Mesendoderm (in vitro differentiated cells): Measurements from ENCODE around the gene CNTNAP1.
A peak's percentile ranks its signal among the peaks of the same experiment; 100 is the strongest.

Experiments
- DNase-seq: peaks from one replicate; pipeline ENCODE4 v3.0.0; 2013
- H2AK5ac ChIP-seq: 2 replicates; pipeline ENCODE4 v1.6.1; 2013; ENCODE audit warnings: low read length, inconsistent platforms
- H2BK120ac ChIP-seq: 2 replicates; pipeline ENCODE4 v1.6.1; 2013; ENCODE audit warnings: low read depth, mild to moderate bottlenecking, low read length, moderate library complexity, mixed read lengths
- H2BK15ac ChIP-seq: replicated peaks from 2 replicates; pipeline ENCODE4 v1.6.1; 2013; ENCODE audit warnings: low read depth, mild to moderate bottlenecking, moderate library complexity
- H2BK5ac ChIP-seq: 2 replicates; pipeline ENCODE4 v1.6.1; 2013; ENCODE audit warnings: low read length, inconsistent platforms
- H3K18ac ChIP-seq: 2 replicates; pipeline ENCODE4 v1.6.1; 2013; ENCODE audit warnings: mild to moderate bottlenecking, low read length, mixed read lengths
- H3K23ac ChIP-seq: one replicate; pipeline ENCODE4 v1.6.1; 2013; ENCODE audit warnings: low read length
- H3K27ac ChIP-seq: 2 replicates; pipeline ENCODE4 v1.5.1; 2013; ENCODE audit warnings: low read depth, mild to moderate bottlenecking, inconsistent platforms, low read length, moderate library complexity
- H3K27me3 ChIP-seq: 2 replicates; pipeline ENCODE4 v1.6.1; 2013; ENCODE audit warnings: low read length, control low read depth, mild to moderate bottlenecking, inconsistent platforms; ENCODE audit not compliant: insufficient read depth, poor library complexity
- H3K36me3 ChIP-seq: 2 replicates; pipeline ENCODE4 v1.6.1; 2013; ENCODE audit warnings: low read length, inconsistent platforms; ENCODE audit not compliant: control insufficient read depth, insufficient read depth
- H3K4ac ChIP-seq: one replicate; pipeline ENCODE4 v1.6.1; 2013; ENCODE audit warnings: low read depth, mild to moderate bottlenecking, low read length, moderate library complexity
- H3K4me1 ChIP-seq: 2 replicates; pipeline ENCODE4 v1.6.1; 2013; ENCODE audit warnings: low read depth, low read length, inconsistent platforms; ENCODE audit not compliant: control insufficient read depth
- H3K4me2 ChIP-seq: 2 replicates; pipeline ENCODE4 v1.6.1; 2013; ENCODE audit warnings: low read length
- H3K4me3 ChIP-seq: 2 replicates; pipeline ENCODE4 v1.5.1; 2013; ENCODE audit warnings: mild to moderate bottlenecking, low read length
- H3K56ac ChIP-seq: one replicate; pipeline ENCODE4 v1.6.1; 2013; ENCODE audit warnings: low read length
- H3K79me1 ChIP-seq: 2 replicates; pipeline ENCODE4 v1.6.1; 2013; ENCODE audit warnings: low read length, inconsistent platforms
- H3K79me2 ChIP-seq: 2 replicates; pipeline ENCODE4 v1.6.1; 2013; ENCODE audit warnings: mild to moderate bottlenecking, low read length; ENCODE audit not compliant: control insufficient read depth, insufficient read depth
- H3K9ac ChIP-seq: 2 replicates; pipeline ENCODE4 v1.6.1; 2013; ENCODE audit warnings: low read length, inconsistent platforms
- H4K5ac ChIP-seq: one replicate; pipeline ENCODE4 v1.6.1; 2013; ENCODE audit warnings: low read length
- H4K8ac ChIP-seq: one replicate; pipeline ENCODE4 v1.6.1; 2013; ENCODE audit warnings: low read depth, mild to moderate bottlenecking, control low read depth, low read length, moderate library complexity
- whole genome bisulfite sequencing: extraction: QIAGEN DNeasy Blood & Tissue Kit; methylation state at CpG from one replicate; pipeline ENCODE4 v1.1.7; 2013; ENCODE audit warnings: low lambda C conversion rate, missing lambda C conversion rate; ENCODE audit not compliant: insufficient coverage; ENCODE audit errors: extremely low coverage; 5-methylcytosine and 5-hydroxymethylcytosine counted together

The CNTNAP1 gene

GRCh38 chr17:42680331-42680808, 2.0 kb upstream of the CNTNAP1 start:
- no peaks in the 10 kb centered on the region for H3K36me3 ChIP-seq
- peak overlapping the region; percentile 81 for H3K4me2 ChIP-seq
- no peak overlapping the region for H2BK120ac ChIP-seq
- peak overlapping the region; percentile 80 for H3K9ac ChIP-seq
- H3K4me3 ChIP-seq: no peak overlapping the region
- no peak overlapping the region for H2AK5ac ChIP-seq
- H2BK15ac ChIP-seq: no peak overlapping the region
- no peak overlapping the region for H3K4ac ChIP-seq
- peaks cover 4% of the 10 kb centered on the region for H3K27me3 ChIP-seq
- no CpG with 5 or more reads among the region's 20 CpGs for WGBS
- H2BK5ac ChIP-seq: no peak overlapping the region
- H3K79me2 ChIP-seq: no peaks in the 10 kb centered on the region
- H3K18ac ChIP-seq: no peak overlapping the region
- H3K4me1 ChIP-seq: peaks cover 18% of the 10 kb centered on the region
- no peaks in the 10 kb centered on the region for H3K79me1 ChIP-seq
- H3K27ac ChIP-seq: no peak overlapping the region
- H3K23ac ChIP-seq: no peak overlapping the region
- H4K8ac ChIP-seq: no peak overlapping the region
- H4K5ac ChIP-seq: no peak overlapping the region
- peak; percentile 37 for DNase-seq
- peak overlapping the region; percentile 87 for H3K56ac ChIP-seq

GRCh38 chr17:42682722-42683403, 532 bp downstream of the CNTNAP1 start:
- no peaks in the 10 kb centered on the region for H3K79me2 ChIP-seq
- peak overlapping the region; percentile 17 for H3K4me3 ChIP-seq
- H4K8ac ChIP-seq: no peak overlapping the region
- no peaks in the 10 kb centered on the region for H3K79me1 ChIP-seq
- no peak overlapping the region for H2AK5ac ChIP-seq
- H3K36me3 ChIP-seq: no peaks in the 10 kb centered on the region
- no peak overlapping the region for H2BK15ac ChIP-seq
- H3K18ac ChIP-seq: peak overlapping the region; percentile 25
- H3K4ac ChIP-seq: no peak overlapping the region
- H3K56ac ChIP-seq: peak overlapping the region; percentile 79
- H3K4me2 ChIP-seq: peak overlapping the region; percentile 33
- H3K4me1 ChIP-seq: peaks cover 11% of the 10 kb centered on the region
- no peak overlapping the region for H3K23ac ChIP-seq
- peak; percentile 71 for DNase-seq
- H3K27me3 ChIP-seq: peaks cover 4% of the 10 kb centered on the region
- no peak overlapping the region for H2BK5ac ChIP-seq
- peak overlapping the region; percentile 28 for H3K27ac ChIP-seq
- no CpG with 5 or more reads among the region's 34 CpGs for WGBS
- no peak overlapping the region for H2BK120ac ChIP-seq
- no peak overlapping the region for H4K5ac ChIP-seq
- peak overlapping the region; percentile 37 for H3K9ac ChIP-seq

GRCh38 chr17:42683407-42684034, 1.2 kb downstream of the CNTNAP1 start:
- Histone ChIP-seq H3K4me1 (peaks cover 10% of the 10 kb centered on the region), H3K18ac (no peak overlapping the region), H2BK5ac (no peak overlapping the region), H2AK5ac (peak overlapping the region; percentile 41), H3K56ac (peak overlapping the region; percentile 0), H3K27ac (no peak overlapping the region), H3K4ac (no peak overlapping the region), H3K79me1 (no peaks in the 10 kb centered on the region), H2BK15ac (no peak overlapping the region), H4K8ac (no peak overlapping the region), H3K4me2 (peak overlapping the region; percentile 17), H3K36me3 (no peaks in the 10 kb centered on the region), H3K23ac (peak overlapping the region; percentile 48), H4K5ac (no peak overlapping the region), H3K27me3 (peaks cover 4% of the 10 kb centered on the region), H3K4me3 (no peak overlapping the region), H3K79me2 (no peaks in the 10 kb centered on the region), H2BK120ac (no peak overlapping the region), H3K9ac (peak overlapping the region; percentile 37)
- WGBS: no CpG with 5 or more reads among the region's 25 CpGs
- DNase-seq: peak; percentile 46

GRCh38 chr17:42684929-42685556, 2.7 kb downstream of the CNTNAP1 start:
- no peak overlapping the region for H3K56ac ChIP-seq
- WGBS: no CpG with 5 or more reads among the region's 50 CpGs
- peaks cover 4% of the 10 kb centered on the region for H3K27me3 ChIP-seq
- no peak overlapping the region for H2BK15ac ChIP-seq
- H3K9ac ChIP-seq: no peak overlapping the region
- no peak overlapping the region for H3K4ac ChIP-seq
- no peak overlapping the region for H3K27ac ChIP-seq
- H4K5ac ChIP-seq: no peak overlapping the region
- no peak overlapping the region for H3K4me3 ChIP-seq
- H2BK120ac ChIP-seq: no peak overlapping the region
- no peak overlapping the region for H3K23ac ChIP-seq
- H3K79me1 ChIP-seq: no peaks in the 10 kb centered on the region
- no peak overlapping the region for H4K8ac ChIP-seq
- H3K36me3 ChIP-seq: no peaks in the 10 kb centered on the region
- no peak for DNase-seq
- no peaks in the 10 kb centered on the region for H3K79me2 ChIP-seq
- H2AK5ac ChIP-seq: no peak overlapping the region
- H3K18ac ChIP-seq: no peak overlapping the region
- H3K4me1 ChIP-seq: peaks cover 5% of the 10 kb centered on the region
- no peak overlapping the region for H3K4me2 ChIP-seq
- H2BK5ac ChIP-seq: no peak overlapping the region

- no peak overlapping the region for H3K9ac ChIP-seq
- DNase-seq: no peak
- H3K4me2 ChIP-seq: no peak overlapping the region
- no peak overlapping the region for H4K5ac ChIP-seq
- WGBS: no CpG with 5 or more reads among the region's 14 CpGs
- H4K8ac ChIP-seq: no peak overlapping the region
- H3K27me3 ChIP-seq: peaks cover 4% of the 10 kb centered on the region
- H3K4me1 ChIP-seq: peaks cover 5% of the 10 kb centered on the region
- H3K56ac ChIP-seq: no peak overlapping the region
- H2AK5ac ChIP-seq: no peak overlapping the region
- no peaks in the 10 kb centered on the region for H3K36me3 ChIP-seq
- no peak overlapping the region for H2BK15ac ChIP-seq
- no peak overlapping the region for H3K27ac ChIP-seq
- no peak overlapping the region for H3K4ac ChIP-seq
- no peak overlapping the region for H2BK5ac ChIP-seq
- no peaks in the 10 kb centered on the region for H3K79me1 ChIP-seq
- no peak overlapping the region for H2BK120ac ChIP-seq
- no peak overlapping the region for H3K18ac ChIP-seq
- H3K4me3 ChIP-seq: no peak overlapping the region
- H3K23ac ChIP-seq: no peak overlapping the region
- H3K79me2 ChIP-seq: no peaks in the 10 kb centered on the region
These were observed 3.5 kb downstream of the CNTNAP1 start for GRCh38 chr17:42685831-42686230.
